ENCODE measurements around the gene MPO. TPM values are rescaled to one million over a fixed set of nuclear protein-coding genes. Genes with fewer than 3 reads are reported as not detected.

Gene MPO
- total and polyA plus RNA-seq, 2 experiments from 2014 or later = 0.13 TPM; not detected in 1

DNA sequence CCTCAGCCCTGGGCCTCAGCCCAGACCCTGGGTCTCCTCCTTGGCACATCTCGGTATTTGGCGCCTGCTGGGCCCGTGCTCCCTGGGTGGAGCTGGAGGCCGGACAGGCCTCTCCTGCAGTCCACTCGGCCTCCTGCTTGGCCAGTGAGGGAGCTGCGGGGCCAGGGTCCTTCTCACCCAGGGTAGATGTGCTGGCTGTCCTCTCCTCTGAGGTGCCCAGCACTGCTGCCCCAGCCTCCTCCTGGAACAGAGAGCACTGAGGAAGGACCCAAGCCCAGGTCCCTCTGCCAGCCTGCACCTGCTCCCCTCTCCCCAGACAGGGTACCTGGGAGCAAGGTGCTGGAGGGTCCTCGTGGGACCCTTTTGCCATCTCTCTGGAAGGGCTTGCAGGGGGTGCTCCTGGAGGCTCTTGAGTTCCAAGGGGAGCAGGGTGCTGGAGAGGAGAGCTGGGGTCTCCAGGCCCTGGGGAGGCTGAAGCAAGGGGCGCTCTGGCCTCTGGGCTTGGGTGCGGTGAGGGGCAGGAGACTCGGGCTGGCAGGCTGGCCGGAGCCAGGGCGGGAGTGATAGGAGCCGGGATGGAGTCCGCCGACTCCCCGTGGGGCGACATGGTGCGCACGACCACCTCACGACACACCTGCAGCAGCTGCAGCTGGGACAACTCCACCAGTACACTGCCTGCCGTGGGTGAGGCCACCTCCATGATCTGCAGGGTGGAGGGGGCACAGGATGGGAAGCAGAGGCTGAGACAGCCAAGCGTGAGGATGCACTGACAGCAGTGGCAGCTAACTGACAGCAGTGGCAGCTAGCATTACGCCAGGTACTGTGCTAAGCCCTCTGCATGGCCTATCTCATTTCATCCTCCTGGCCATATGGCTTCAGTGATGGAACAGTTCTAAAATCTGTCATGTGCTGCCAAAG lies 30.0 kb upstream of the MPO start:
- H4K20me1 ChIP-seq (ENCODE audit: insufficient read depth, poor library complexity, severe bottlenecking) = no peaks in the 10 kb centered on the region
- H3K4me3 ChIP-seq = no peak overlapping the region
- TF ChIP-seq EZH2phosphoT487 (IDR thresholded peaks at IDR 0.05; ENCODE audit: low read depth, severe bottlenecking, unreplicated experiment) = no peak
- TF ChIP-seq EZH2 (IDR thresholded peaks at IDR 0.05; ENCODE audit: borderline replicate concordance) = no peak
- TF ChIP-seq, protein P1, sequence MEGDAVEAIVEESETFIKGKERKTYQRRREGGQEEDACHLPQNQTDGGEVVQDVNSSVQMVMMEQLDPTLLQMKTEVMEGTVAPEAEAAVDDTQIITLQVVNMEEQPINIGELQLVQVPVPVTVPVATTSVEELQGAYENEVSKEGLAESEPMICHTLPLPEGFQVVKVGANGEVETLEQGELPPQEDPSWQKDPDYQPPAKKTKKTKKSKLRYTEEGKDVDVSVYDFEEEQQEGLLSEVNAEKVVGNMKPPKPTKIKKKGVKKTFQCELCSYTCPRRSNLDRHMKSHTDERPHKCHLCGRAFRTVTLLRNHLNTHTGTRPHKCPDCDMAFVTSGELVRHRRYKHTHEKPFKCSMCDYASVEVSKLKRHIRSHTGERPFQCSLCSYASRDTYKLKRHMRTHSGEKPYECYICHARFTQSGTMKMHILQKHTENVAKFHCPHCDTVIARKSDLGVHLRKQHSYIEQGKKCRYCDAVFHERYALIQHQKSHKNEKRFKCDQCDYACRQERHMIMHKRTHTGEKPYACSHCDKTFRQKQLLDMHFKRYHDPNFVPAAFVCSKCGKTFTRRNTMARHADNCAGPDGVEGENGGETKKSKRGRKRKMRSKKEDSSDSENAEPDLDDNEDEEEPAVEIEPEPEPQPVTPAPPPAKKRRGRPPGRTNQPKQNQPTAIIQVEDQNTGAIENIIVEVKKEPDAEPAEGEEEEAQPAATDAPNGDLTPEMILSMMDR (IDR thresholded peaks at IDR 0.05; ENCODE audit: poor library complexity) = no peak
- no peaks in the 10 kb centered on the region for H3K9me3 ChIP-seq (ENCODE audit: low read depth)
- no peaks in the 10 kb centered on the region for H3K4me1 ChIP-seq (ENCODE audit: insufficient read depth)
- 91% methylated on average over 23 of the region's 23 CpGs for WGBS (ENCODE audit: low lambda C conversion rate, missing lambda C conversion rate)
- no peaks in the 10 kb centered on the region for H3K27me3 ChIP-seq
- no peaks in the 10 kb centered on the region for H3K36me3 ChIP-seq (replicated peaks; ENCODE audit: insufficient read depth, low read depth)
- DNase-seq (ENCODE audit: low spot score) = no peak
- H3K9me2 ChIP-seq (replicated peaks; ENCODE audit: insufficient read depth) = no peaks in the 10 kb centered on the region
- H2AFZ ChIP-seq = no peak overlapping the region
- H3K79me2 ChIP-seq = no peaks in the 10 kb centered on the region
- no peak overlapping the region for H3K27ac ChIP-seq
- H3K4me2 ChIP-seq = no peak overlapping the region

- H3K9me2 ChIP-seq (replicated peaks; ENCODE audit: insufficient read depth) = no peaks in the 10 kb centered on the region
- H3K36me3 ChIP-seq (replicated peaks; ENCODE audit: insufficient read depth, low read depth) = no peaks in the 10 kb centered on the region
- no peak overlapping the region for H3K4me2 ChIP-seq
- no peak overlapping the region for H3K4me3 ChIP-seq
- DNase-seq (ENCODE audit: low spot score) = no peak
- TF ChIP-seq, protein P1 (IDR thresholded peaks at IDR 0.05; ENCODE audit: poor library complexity) = no peak
- TF ChIP-seq EZH2 (IDR thresholded peaks at IDR 0.05; ENCODE audit: borderline replicate concordance) = no peak
- no peak overlapping the region for H3K27ac ChIP-seq
- H3K9me3 ChIP-seq (ENCODE audit: low read depth) = no peaks in the 10 kb centered on the region
- H3K79me2 ChIP-seq = no peaks in the 10 kb centered on the region
- 88% methylated on average over 5 of the region's 5 CpGs for WGBS (ENCODE audit: low lambda C conversion rate, missing lambda C conversion rate)
- H3K4me1 ChIP-seq (ENCODE audit: insufficient read depth) = no peaks in the 10 kb centered on the region
- no peaks in the 10 kb centered on the region for H3K27me3 ChIP-seq
- H4K20me1 ChIP-seq (ENCODE audit: insufficient read depth, poor library complexity, severe bottlenecking) = no peaks in the 10 kb centered on the region
- H2AFZ ChIP-seq = no peak overlapping the region
These were observed 29.2 kb upstream of the MPO start for GRCh38 chr17:58309918-58310259.

DNA sequence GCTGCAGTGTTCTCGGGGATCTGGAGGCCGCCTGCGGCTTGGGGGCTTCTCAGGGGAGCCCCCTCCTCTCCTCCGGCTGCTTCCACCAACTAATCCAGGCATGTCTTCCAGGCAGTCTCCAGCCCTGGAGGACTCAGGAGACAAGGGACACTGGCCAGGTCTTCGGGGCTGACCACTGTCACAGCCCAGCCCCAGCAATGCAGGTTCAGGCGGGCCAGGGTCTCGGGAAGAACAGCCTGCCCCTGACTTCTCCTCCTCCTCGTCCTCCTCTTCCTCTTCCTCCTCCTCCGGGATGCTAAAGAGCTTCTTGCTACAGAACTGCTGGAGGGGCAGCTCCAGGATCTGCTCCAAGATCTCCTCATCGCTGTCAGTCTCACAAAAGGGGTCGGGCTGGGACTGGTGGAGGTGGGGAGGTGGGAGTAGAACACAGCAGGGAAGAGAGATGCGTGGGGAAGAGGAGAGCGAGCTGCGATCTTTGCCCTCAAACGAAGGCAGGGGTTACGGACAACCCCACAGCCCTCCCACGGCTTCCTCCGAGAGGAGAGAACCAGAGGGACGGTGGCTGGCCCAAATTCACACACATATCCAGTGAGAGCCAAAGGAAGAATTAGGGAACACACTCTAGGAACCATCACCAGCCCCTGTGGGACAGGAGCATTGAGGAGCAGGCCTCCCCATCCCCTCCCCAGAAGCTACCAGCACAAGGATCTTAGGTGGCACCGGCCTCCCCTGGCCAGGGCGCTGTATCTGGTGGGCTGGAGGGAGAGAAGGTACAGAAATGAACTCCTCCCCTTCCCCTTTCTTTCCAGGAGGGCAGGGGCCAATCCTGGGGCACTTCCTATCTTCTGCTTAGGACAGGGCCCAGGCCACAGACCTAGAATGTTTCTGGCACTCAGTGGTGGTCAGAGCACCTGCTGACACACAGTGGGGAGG lies 28.5 kb upstream of the MPO start:
- Histone ChIP-seq H3K9me2 (replicated peaks; ENCODE audit: insufficient read depth) (no peaks in the 10 kb centered on the region), H2AFZ (no peak overlapping the region), H3K36me3 (replicated peaks; ENCODE audit: insufficient read depth, low read depth) (no peaks in the 10 kb centered on the region), H3K4me2 (no peak overlapping the region), H3K9me3 (ENCODE audit: low read depth) (no peaks in the 10 kb centered on the region), H3K27ac (no peak overlapping the region), H3K79me2 (no peaks in the 10 kb centered on the region), H3K27me3 (no peaks in the 10 kb centered on the region), H3K4me1 (ENCODE audit: insufficient read depth) (no peaks in the 10 kb centered on the region), H3K4me3 (no peak overlapping the region), H4K20me1 (ENCODE audit: insufficient read depth, poor library complexity, severe bottlenecking) (no peaks in the 10 kb centered on the region)
- WGBS (ENCODE audit: low lambda C conversion rate, missing lambda C conversion rate) = 90% methylated on average over 19 of the region's 21 CpGs
- DNase-seq (ENCODE audit: low spot score) = no peak
- TF ChIP-seq, protein P1 (IDR thresholded peaks at IDR 0.05; ENCODE audit: poor library complexity) = no peak

All from hepatocyte (in vitro differentiated cells).